Immature natural killer cell (primary cell): ENCODE results near the gene FRG1. TPM values are rescaled to one million over a fixed set of nuclear protein-coding genes. Genes with fewer than 3 reads are reported as not detected.
"Not testable (repeated sequence)": the region's sequence is repeated elsewhere in the genome, so short reads cannot be mapped to it uniquely, and the experiment has no call there.

ENCODE experiments used
- DNase-seq, 3 donors: peaks; one replicate each; pipeline ENCODE4 v3.0.0; 2022; ENCODE audit warnings: mixed read lengths in 1 of 3
- H3K27ac Mint-ChIP-seq, 6 donors: one replicate each; pipeline ENCODE4 v1.8.0; 2020; ENCODE audit warnings: mixed read lengths in 6 of 6, mild to moderate bottlenecking in 5 of 6, inconsistent platforms in 4 of 6, moderate library complexity in 3 of 6
- H3K27me3 Mint-ChIP-seq, 3 donors: one replicate each; pipeline ENCODE4 v1.8.0; 2020 to 2021; ENCODE audit warnings: low read depth in 3 of 3, mild to moderate bottlenecking in 3 of 3, mixed read lengths in 3 of 3, moderate library complexity in 3 of 3, inconsistent platforms in 1 of 3
- H3K36me3 Mint-ChIP-seq, 3 donors: one replicate each; pipeline ENCODE4 v1.8.0; 2020; ENCODE audit warnings: mixed read lengths in 3 of 3, inconsistent platforms in 2 of 3, mild to moderate bottlenecking in 2 of 3
- H3K4me1 Mint-ChIP-seq, 2 donors: one replicate each; pipeline ENCODE4 v1.8.0; 2020; ENCODE audit warnings: inconsistent platforms in 2 of 2, mild to moderate bottlenecking in 2 of 2, mixed read lengths in 2 of 2, moderate library complexity in 1 of 2
- H3K4me3 Mint-ChIP-seq, 5 donors: one replicate each; pipeline ENCODE4 v1.8.0; 2020; ENCODE audit warnings: mild to moderate bottlenecking in 5 of 5, mixed read lengths in 5 of 5, inconsistent platforms in 3 of 5, moderate library complexity in 3 of 5
- H3K9me3 Mint-ChIP-seq, 6 donors: one replicate each; pipeline ENCODE4 v1.8.0; 2020; ENCODE audit warnings: mild to moderate bottlenecking in 6 of 6, mixed read lengths in 6 of 6, inconsistent platforms in 4 of 6, moderate library complexity in 3 of 6
- polyA plus RNA-seq, 3 donors: library from polyadenylated mRNA; unstranded; fragments of 300-500 nt; fragmentation: Illumina TruSeq; gene quantifications; one replicate each; pipeline ENCODE4 v1.2.3, GENCODE V29; 2021

Gene FRG1
- 10 to 100 TPM; 54.9 to 68.9 (median 67.3) TPM for polyA plus RNA-seq

GRCh38 chr4:189940178-189941004, at the start of gene FRG1:
TSS of gene FRG1 (plus strand) at chr4:189940872. CDS start at chr4:189941010, 138 bp downstream.
- H3K4me1 Mint-ChIP-seq: peaks cover 44 to 61% of the 10 kb centered on the region in 2 donors
- H3K27me3 Mint-ChIP-seq: peaks cover 9 to 19% (median 12%) of the 10 kb centered on the region in 3 donors
- DNase-seq: peak; percentile 98
- no peaks in the 10 kb centered on the region for H3K9me3 Mint-ChIP-seq
- H3K4me3 Mint-ChIP-seq: peak within 1 kb of the TSS; percentile 92 to 98 (median 97)
- H3K27ac Mint-ChIP-seq: peak within 1 kb of the TSS; percentile 92 to 99 (median 96)
- peaks cover 4 to 18% (median 11%) of the 10 kb centered on the region in 3 donors for H3K36me3 Mint-ChIP-seq

- DNase-seq: no peak
- Mint-ChIP-seq H3K4me3 (no peak overlapping the region), H3K27ac (no peak overlapping the region), H3K36me3 (peaks cover 0 to 4% (median 3%) of the 10 kb centered on the region in 3 donors), H3K4me1 (no peaks in the 10 kb centered on the region), H3K27me3 (peaks cover 2 to 6% (median 4%) of the 10 kb centered on the region in 3 donors), H3K9me3 (peaks cover 0 to 25% (median 11%) of the 10 kb centered on the region in 6 donors)
Observed at GRCh38 chr4:189897667-189898066, 43.0 kb upstream of the FRG1 start.

DNA sequence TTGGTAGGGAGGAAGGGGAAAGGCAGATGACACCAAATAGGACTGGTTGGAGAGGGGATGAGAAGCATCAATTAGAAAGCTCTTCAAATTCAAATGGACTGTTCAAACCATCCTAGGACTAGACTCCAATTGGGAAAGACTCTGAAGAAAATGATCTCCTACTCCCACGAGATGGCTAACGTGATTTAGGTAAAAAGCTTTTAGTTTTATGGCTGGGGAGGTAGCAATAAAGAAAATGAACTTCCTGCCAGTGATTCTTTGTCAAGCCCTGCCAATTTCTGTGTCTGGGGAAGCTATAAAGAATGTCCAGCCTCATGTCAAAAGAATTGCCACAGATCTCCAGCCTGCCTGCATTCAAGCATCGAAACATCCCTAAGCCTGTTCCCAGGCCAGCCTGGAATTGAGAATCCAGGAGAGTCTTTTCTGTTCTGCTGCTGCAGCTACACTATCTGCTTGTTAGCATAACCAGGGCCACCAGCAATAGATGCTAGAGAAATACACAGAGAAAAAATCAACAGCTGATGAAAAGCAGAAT, 41.1 kb upstream of the FRG1 start:
- not testable (repeated sequence) for DNase-seq, H3K4me1 Mint-ChIP-seq, H3K27ac Mint-ChIP-seq, H3K27me3 Mint-ChIP-seq, H3K36me3 Mint-ChIP-seq, H3K4me3 Mint-ChIP-seq
- peaks cover 0 to 25% (median 11%) of the 10 kb centered on the region in 6 donors for H3K9me3 Mint-ChIP-seq

DNA sequence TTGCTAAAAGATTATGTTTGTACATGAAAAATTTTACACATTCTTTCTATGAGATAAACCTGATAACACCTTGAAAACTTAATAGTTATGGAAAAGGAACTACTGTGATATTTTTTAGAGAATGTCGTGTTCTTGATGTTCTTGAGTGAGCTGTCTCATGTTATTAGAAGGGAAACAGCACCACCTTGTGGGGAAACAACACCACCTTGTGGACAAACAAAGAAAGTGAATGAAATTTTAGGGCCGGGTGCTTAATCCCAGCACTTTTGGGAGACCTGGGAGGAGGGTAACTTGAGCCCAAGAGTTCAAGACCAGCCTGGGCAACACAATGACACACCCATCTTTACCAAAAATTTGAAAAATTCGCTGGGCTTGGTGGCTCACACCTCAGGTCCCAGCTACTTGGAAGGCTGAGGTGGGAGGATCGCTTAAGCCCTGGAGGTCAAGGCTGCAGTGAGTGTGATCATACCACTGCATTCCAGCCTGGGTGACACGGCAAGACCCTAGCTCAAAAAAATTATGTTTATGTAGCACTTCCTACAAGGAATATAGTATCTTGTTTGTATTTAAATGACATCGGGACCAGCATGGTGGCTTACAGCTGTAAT, 36.1 kb upstream of the FRG1 start:
- H3K27me3 Mint-ChIP-seq, H3K4me1 Mint-ChIP-seq, H3K27ac Mint-ChIP-seq, H3K4me3 Mint-ChIP-seq, H3K9me3 Mint-ChIP-seq, H3K36me3 Mint-ChIP-seq: not testable (repeated sequence)
- peak; percentile 14 to 40 (median 17) for DNase-seq

GRCh38 chr4:189912170-189912569, 28.5 kb upstream of the FRG1 start:
- peaks cover 0 to 5% (median under 1%) of the 10 kb centered on the region in 6 donors for H3K9me3 Mint-ChIP-seq
- H3K4me3 Mint-ChIP-seq: no peak overlapping the region
- H3K27ac Mint-ChIP-seq: no peak overlapping the region
- H3K4me1 Mint-ChIP-seq: no peaks in the 10 kb centered on the region
- H3K36me3 Mint-ChIP-seq: no peaks in the 10 kb centered on the region
- peaks cover 0 to 5% (median 3%) of the 10 kb centered on the region in 3 donors for H3K27me3 Mint-ChIP-seq
- no peak for DNase-seq

DNA sequence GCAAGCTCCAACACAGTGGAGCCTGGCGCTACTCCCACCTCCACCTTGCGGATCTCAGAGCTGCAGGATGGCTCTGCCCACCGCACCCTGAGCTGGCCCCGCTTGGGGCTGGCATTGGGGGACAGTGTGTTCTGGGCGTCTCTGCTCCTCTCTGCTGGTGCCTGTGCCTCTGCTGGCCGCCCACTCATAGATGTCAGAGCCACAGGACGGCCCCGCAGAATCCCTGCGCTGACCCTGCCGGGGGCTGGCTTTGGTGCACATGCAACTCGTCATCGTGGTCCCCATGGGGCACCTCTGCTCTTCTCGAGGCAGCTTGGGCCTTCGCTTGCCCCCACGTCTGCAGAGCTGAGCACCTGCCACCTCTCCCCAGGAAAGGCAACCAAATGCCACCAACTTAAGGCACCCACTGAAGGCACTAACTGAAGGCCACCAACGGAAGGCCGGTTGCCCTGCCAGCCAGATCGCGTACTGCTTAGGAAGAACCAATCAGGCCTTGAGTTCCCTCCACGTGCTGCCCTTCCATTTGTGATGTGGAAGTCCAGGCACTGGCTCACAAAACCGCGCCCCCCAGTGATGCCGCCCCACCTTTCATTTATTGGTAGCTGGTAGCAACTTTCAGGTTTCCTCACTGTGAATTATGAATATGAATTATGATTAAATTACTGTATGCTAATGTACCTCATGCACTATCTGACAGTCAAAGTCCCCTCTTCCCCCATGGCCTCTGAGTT, 23.3 kb upstream of the FRG1 start:
- no peak for DNase-seq
- Mint-ChIP-seq H3K36me3 (peaks cover 19 to 40% (median 39%) of the 10 kb centered on the region in 3 donors), H3K9me3 (peaks cover 14 to 38% (median 25%) of the 10 kb centered on the region in 6 donors), H3K27ac (no peak overlapping the region), H3K27me3 (peaks cover 0 to 5% (median 3%) of the 10 kb centered on the region in 3 donors), H3K4me3 (no peak overlapping the region), H3K4me1 (no peaks in the 10 kb centered on the region)

DNA sequence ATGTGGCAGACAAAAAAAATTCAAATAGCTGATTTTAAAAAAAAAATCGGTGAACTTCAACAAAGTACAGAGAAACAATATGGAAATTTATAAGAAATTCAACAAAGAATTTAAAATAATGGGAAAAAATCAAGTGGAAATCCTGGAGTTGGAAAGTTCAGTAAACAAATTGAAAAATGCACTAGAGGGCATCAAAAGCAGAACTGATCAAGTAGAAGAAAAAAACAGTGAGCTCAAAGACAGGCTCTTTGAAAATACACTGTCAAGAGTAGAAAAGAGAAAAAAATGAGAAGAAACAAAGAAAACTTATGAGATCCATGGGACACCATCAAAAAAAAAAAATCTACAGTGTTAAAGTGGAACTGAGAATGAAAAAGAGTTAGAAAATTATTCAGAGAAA, 19.6 kb upstream of the FRG1 start:
- H3K27me3 Mint-ChIP-seq: peaks cover 0 to 2% (median 0%) of the 10 kb centered on the region in 3 donors
- no peaks in the 10 kb centered on the region for H3K4me1 Mint-ChIP-seq
- no peak overlapping the region for H3K27ac Mint-ChIP-seq
- no peak overlapping the region for H3K4me3 Mint-ChIP-seq
- no peak for DNase-seq
- H3K36me3 Mint-ChIP-seq: peaks cover 31 to 67% (median 55%) of the 10 kb centered on the region in 3 donors
- peaks cover 14 to 43% (median 26%) of the 10 kb centered on the region in 6 donors for H3K9me3 Mint-ChIP-seq

GRCh38 chr4:189926742-189927141, 13.9 kb upstream of the FRG1 start:
- H3K27ac Mint-ChIP-seq, H3K27me3 Mint-ChIP-seq, H3K4me3 Mint-ChIP-seq, H3K4me1 Mint-ChIP-seq, DNase-seq: not testable (repeated sequence)
- H3K36me3 Mint-ChIP-seq: peaks cover 14 to 52% (median 24%) of the 10 kb centered on the region in 3 donors
- H3K9me3 Mint-ChIP-seq: peaks cover 2 to 11% (median 7%) of the 10 kb centered on the region in 6 donors

- peaks cover 50 to 67% of the 10 kb centered on the region in 2 donors for H3K4me1 Mint-ChIP-seq
- H3K27me3 Mint-ChIP-seq: peaks cover 9 to 19% (median 12%) of the 10 kb centered on the region in 3 donors
- H3K27ac Mint-ChIP-seq: peak overlapping the region; percentile 92 to 98 (median 94)
- H3K9me3 Mint-ChIP-seq: no peaks in the 10 kb centered on the region
- peaks cover 4 to 15% (median 11%) of the 10 kb centered on the region in 3 donors for H3K36me3 Mint-ChIP-seq
- DNase-seq: no peak
- peak overlapping the region; percentile 92 to 98 (median 97) for H3K4me3 Mint-ChIP-seq
Observed at GRCh38 chr4:189941005-189941450, 356 bp downstream of the FRG1 start.

DNA sequence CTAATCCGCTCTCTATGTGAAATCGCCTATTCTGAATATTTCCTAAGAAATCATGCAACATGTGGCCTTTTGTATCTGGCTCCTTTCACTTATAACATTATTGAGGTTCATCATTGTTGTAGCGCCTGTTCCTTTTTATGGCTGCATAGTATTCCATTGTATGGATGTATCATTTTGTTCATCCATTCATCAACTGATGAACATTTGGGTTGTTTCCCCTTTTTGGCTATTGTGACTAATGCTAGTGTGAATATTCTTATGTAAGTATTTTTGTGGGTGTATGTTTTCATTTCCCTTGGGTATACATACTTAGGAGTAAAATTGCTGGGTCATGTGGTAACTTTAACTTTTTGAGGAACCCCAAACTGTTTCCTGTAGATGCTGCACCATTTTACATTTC, 1.7 kb downstream of the FRG1 start:
- DNase-seq, H3K36me3 Mint-ChIP-seq, H3K9me3 Mint-ChIP-seq: not testable (repeated sequence)
- Mint-ChIP-seq H3K4me1 (peaks cover 61 to 81% of the 10 kb centered on the region in 2 donors), H3K4me3 (peak overlapping the region; percentile 67 to 98 (median 71)), H3K27me3 (peaks cover 9 to 19% (median 12%) of the 10 kb centered on the region in 3 donors), H3K27ac (peak overlapping the region in 4 of 6 donors; percentile 41 to 93 (median 58))

GRCh38 chr4:189944077-189944476, 3.4 kb downstream of the FRG1 start:
- not testable (repeated sequence) for H3K4me3 Mint-ChIP-seq, DNase-seq, H3K27ac Mint-ChIP-seq, H3K9me3 Mint-ChIP-seq
- Mint-ChIP-seq H3K36me3 (peaks cover 8 to 15% (median 9%) of the 10 kb centered on the region in 3 donors), H3K4me1 (peaks cover 74 to 95% of the 10 kb centered on the region in 2 donors), H3K27me3 (peaks cover 9 to 19% (median 12%) of the 10 kb centered on the region in 3 donors)

DNA sequence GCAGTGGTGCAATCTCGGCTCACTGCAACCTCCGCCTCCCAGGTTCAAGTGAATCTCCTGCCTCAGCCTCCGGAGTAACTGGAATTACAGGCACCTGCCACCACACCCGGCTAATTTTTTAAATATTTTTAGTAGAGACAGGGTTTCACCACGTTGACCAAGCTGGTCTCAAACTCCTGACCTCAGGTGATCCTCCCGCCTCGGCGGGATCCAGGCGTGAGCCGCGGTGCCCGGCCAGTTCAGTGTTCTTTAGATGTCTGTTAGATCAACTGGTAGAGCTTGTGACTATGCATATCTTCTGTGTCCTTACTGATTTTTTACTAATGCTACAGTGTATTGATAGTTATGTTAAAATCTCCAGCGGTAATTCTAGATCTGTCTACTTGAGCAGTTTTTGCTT, 6.2 kb downstream of the FRG1 start:
- not testable (repeated sequence) for H3K27ac Mint-ChIP-seq, H3K4me3 Mint-ChIP-seq, DNase-seq, H3K27me3 Mint-ChIP-seq, H3K9me3 Mint-ChIP-seq
- Mint-ChIP-seq H3K4me1 (peaks cover 68 to 97% of the 10 kb centered on the region in 2 donors), H3K36me3 (peaks cover 4 to 17% (median 9%) of the 10 kb centered on the region in 3 donors)

DNA sequence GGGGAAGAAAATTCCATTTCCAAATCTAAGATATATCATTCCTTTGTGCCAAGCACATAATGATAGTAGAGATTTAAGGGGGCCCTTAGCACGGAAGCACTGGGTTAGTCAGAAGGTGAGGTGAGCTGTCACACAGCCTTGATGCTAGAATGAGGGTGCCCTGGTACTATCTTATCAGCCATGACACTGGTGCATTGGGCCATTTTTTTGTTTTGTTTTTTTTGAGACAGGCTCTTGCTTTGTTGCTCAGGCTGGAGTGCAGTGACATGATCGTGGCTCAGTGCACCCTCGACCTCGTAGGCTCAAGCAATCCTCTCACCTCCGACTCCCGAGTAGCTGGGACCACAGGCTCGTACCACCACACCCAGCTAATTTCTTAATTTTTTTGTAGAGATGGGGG, 7.8 kb downstream of the FRG1 start:
- DNase-seq, H3K4me3 Mint-ChIP-seq, H3K27me3 Mint-ChIP-seq, H3K27ac Mint-ChIP-seq, H3K9me3 Mint-ChIP-seq: not testable (repeated sequence)
- Mint-ChIP-seq H3K4me1 (peaks cover 55 to 86% of the 10 kb centered on the region in 2 donors), H3K36me3 (peaks cover 8 to 22% (median 12%) of the 10 kb centered on the region in 3 donors)
